IPS-NIHi11 (cell line): ENCODE measurements around the gene MARS1.
"Not testable (repeated sequence)": the region's sequence is repeated elsewhere in the genome, so short reads cannot be mapped to it uniquely, and the experiment has no call there.

Experiments used
- DNase-seq: peaks from one replicate; pipeline ENCODE4 v3.0.0; 2012; ENCODE audit warnings: mixed read lengths, low spot score

Gene MARS1

GRCh38 chr12:57551637-57552305 is 63.9 kb downstream of the MARS1 start:
- DNase-seq: no peak

GRCh38 chr12:57552306-57552651 is 64.4 kb downstream of the MARS1 start:
- no peak for DNase-seq

GRCh38 chr12:57552835-57553313 is 65.0 kb downstream of the MARS1 start:
- no peak for DNase-seq

GRCh38 chr12:57553343-57554202 is 65.7 kb downstream of the MARS1 start:
- no peak for DNase-seq

GRCh38 chr12:57554453-57554852 is 66.6 kb downstream of the MARS1 start:
- DNase-seq: no peak

- no peak for DNase-seq
These were observed 67.0 kb downstream of the MARS1 start for GRCh38 chr12:57554897-57555296.

- no peak for DNase-seq
These were observed 71.0 kb downstream of the MARS1 start for GRCh38 chr12:57558864-57559263.

GRCh38 chr12:57560516-57560915 is 72.6 kb downstream of the MARS1 start:
- no peak for DNase-seq

GRCh38 chr12:57561117-57561516 is 73.2 kb downstream of the MARS1 start:
- DNase-seq: not testable (repeated sequence)

GRCh38 chr12:57563358-57563757 is 75.5 kb downstream of the MARS1 start:
- no peak for DNase-seq

GRCh38 chr12:57564178-57564740 is 76.4 kb downstream of the MARS1 start:
- no peak for DNase-seq
